Measurements from ENCODE around the gene CST7.

Gene CST7

DNA sequence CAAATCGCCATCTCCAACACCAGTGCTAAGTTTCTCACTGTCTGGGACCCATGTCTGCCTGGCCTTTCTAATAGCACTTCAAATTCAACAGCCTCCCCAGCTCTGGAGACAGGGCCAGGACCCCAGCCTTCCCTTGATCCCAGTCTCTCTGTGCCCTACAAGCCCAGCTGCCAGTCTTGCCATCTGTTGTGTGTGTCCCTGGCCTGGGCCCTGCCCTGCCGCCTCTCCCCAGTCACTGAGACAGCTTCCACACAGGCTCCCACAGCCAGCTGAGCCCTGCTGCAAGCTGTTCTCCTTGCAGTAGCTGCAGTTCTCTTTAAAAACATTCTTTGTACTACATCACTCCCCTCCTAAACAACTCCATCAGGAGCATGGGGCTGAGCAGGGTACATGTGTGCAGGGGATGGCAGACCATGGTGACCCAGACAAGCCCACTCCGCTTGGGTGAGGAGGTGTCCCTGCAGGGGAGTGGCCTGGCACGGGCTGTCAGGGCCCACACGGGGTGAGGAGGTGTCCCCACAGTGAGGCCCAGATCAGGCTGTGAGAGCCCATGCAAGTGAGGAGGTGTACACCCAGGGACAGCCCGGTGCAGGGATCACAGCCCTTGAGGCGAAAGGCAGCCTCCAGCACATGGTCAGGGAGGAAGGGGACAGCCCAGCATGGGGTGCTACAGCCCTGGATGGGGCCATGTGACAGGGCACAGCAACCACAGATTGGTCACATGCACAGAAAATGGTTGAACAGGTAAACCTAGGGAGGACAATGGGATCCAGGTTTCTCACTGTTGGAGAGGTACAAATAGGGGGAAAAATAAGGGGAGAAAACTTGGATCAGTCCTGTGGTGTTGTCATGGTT, 16.2 kb downstream of the CST7 start:
- DNase-seq = peak; percentile 71

DNA sequence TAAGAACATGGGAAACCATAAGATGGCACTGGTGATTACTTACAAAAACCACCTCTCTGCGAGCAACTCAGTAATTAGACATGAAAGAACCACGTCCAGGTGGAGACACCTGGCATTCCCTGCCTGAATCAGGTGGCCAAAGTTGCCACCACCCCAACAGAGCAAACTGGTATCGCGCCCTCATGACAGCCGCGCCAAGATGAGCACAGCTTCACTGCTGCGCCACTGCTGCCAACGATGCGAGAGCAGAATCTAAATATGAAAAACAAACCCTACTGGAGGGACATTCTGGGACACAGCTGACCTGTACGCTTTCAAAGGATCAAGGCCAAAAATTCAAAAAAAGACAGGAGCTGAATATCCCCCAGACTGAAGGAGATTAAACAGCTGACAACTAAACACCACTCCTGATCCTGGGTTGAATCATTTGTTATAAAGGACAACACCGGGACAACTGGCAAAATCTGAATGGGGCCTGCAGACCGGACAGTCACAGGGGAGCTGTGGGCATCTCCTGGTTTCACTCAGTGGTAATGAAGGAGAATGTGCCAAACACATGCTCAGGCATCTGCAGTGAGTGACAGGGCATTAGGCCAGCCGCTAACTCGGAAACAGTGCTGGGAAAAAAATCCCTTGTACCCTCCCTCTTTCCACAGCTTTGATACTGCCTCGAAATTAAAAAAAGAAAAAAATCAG, 17.4 kb downstream of the CST7 start:
- no peak for DNase-seq

DNA sequence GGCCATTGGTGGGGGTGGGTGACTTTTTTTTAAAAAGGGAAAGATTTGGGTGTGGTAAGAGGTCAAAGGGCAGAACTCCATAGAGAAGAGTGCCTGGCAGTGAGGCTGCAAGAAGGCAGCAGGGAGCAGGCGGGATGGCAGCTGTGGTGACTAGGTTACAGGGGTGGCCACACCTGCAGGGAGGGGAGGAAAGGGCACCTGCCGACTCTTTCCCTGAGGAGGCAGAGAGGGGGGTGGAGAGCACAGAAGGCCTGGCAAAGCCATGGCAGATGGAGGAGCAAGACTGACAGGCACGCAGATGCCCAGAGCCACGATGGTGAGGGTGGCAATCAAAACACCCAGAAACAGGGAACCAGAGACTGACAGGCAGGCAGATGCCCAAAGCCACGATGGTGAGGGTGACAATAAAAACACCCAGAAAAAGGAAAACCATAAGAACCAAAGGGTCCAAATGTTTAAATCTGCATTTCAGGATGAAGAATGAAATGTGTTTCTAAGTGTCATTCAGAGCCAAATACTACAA, 19.3 kb downstream of the CST7 start:
- peak; percentile 93 for DNase-seq

DNA sequence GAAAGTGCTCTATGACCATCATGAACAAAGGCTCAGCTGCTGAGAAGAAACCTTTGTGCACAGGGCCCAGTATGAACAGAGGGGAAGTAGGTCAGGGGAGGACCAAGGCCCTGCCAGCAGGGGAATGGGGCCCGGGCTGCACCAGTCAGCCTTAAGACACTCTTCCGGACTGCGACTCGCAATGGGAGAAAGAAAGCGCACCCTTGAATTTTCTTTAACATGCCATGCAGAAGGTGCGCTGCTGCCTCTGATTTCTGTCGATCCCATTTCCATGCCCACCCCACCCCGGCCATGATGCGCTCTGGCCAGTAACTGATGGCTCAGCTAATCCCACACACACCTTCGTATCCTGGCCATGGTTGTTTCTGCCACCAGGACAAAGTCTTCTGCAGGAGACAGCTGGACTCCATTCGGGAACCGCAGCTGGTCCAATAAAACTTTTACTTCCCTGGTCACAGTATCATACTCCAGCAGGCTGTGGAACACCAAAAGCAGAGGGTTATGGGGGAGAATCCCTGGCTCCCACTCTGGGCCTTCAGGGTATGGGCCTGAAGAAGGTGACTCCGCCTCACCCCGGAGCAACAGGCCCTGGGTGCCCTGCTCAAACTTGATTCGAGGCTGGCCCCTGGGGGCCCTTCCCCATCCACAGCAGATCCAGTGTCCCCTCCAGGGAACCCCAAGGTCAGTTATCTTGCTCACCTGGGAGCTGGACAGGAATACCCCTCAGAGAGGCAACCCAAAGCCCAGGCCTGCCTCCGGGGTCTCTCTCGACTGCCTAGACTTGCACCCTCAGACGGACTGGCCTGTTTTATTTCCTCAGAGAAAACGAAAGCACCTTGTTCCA, 20.3 kb downstream of the CST7 start:
- no peak for DNase-seq

DNA sequence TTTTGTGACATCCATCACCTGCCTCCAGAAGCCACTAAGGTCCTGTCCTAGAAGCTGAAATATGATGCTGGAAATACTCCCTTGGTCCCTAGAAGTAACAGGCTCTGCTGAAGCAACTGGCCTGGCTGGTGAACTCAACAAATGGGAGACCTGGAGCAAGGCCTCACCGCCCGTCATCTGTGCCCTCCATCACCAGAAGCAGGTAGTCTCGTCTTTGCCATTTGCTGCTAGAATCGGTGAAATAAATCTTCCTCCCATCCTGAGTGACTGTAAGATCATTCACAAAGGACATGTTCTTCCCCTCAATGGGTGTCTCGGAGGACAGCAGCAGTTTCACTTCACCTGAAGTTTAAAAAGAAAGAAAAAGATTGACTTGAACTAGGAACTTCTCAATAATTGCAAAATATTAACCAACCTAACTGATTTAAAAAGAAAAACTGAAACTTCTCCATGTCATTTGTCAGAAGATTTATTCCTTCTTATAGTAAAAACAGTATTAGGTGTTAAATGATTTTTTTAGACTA, 21.0 kb downstream of the CST7 start:
- no peak for DNase-seq

DNA sequence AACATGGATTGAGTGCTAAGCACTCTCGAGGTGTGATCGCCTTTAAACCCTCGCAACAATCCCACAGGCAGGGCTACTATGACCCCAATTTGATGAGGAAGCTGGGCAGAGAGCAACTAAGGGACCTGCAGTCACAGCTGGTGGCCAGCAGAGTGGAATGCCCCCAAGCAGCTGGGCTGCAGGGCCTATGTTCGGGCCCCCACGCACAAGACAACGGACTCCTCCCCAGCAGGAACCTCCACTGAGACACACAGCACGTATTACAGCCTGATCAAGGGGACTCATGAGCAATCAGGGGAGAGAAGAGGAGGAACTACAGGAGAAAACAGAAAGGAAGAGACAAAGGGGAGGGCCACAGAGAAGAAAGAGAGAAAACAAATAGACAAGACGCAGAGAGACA, 21.7 kb downstream of the CST7 start:
- no peak for DNase-seq

DNA sequence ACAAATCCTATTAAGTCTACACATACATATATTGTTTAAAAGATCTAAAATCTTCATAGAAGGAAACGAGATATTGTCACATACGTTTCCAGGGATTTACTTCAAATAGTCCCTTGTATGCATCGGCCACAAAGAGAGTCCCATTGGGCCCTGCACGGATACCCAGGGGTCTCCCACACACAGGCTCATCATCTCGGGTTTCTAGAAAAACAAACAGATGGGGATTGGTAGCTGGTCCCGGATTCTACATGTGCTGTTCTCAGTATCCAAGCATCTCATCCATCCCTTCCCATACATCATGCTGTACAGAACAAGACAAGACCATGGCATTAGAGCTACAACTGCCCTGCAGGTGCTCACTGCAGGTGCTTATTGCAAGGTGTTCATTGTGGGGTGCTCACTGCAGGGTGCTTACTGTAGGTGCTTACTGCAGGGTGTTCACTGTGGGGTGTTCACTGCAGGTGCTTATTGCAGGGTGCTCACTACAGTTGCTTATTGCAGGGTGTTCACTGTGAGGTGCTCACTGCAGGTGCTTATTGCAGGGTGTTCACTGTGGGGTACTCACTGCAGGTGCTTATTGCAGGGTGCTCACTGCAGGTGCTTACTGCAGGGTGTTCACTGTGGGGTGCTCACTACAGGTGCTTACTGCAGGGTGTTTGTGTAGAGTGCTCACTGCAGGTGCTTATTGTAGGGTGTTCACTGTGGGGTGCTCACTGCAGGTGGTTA, 22.5 kb downstream of the CST7 start:
- DNase-seq = peak; percentile 24

DNA sequence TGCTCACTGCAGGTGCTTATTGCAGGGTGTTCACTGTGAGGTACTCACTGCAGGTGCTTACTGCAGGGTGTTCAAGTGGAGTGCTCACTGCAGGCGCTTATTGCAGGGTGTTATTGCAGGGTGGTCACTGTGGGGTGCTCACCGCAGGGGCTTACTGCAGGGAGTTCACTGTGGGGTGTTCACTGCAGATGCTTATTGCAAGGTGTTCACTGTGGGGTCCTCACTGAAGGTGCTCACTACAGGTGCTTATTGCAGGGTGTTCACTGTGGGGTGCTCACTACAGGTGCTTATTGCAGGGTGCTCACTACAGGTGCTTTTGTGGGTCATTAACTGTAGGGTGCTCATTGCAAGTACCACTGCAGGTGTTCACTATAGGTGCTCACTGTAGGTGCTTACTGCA, 23.3 kb downstream of the CST7 start:
- DNase-seq = no peak

DNA sequence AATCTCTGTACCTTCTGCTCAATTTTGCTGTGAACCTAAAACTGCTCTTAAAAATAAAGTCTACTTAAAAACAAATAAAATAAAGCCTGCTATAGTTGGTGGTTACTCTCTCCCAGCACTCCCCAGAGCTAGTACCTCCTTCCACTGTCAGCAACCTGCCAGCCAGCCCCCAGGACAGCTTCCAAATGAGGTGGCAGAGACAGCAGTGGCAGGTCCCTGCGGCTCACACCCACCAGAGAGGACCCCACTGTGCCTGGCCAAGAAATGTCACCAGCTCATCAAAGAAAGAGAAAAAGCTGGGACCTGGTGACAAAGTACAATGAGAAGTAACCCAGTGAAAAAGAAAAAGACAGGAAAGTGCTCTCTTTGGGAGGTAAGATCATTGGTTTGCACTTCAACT, 28.3 kb downstream of the CST7 start:
- no peak for DNase-seq

DNA sequence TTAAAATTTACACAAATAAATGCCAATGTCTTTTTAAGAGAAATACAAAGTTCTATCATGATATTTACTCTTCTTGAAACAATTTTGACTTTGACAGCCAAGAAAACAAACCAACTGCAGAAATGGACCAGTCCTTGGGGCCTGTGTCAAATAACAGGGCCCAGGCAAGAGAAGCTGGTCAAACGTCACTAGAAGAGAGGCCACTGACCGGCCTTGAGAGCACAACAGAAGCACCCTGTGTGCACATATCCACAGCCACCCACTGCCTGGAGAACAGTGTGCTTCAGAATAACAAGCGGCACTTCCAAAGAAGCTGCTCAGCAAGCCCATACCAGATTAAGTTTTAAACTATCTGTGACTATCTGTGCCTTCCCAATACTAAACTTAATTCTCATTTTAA, 28.7 kb downstream of the CST7 start:
- DNase-seq = no peak

DNA sequence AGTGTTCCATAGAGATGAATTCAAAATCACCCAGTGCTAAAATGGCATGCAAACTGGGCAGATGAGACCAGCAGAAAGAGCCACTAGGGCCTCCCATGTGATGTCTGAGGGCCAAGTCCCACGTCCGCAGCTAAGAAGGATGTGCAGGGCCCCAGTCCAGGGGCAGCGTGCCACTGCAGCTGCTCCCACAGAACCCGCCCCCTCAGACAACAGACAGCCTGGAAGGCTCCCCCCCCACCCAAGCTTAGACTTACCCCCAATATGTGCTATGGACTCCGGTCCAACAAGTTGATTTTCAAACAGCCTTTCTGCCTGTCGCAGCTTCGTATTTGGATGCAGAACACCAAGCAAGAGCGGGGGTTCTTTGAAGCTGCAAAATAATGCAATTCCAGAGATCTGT, 29.4 kb downstream of the CST7 start:
- DNase-seq = no peak

DNA sequence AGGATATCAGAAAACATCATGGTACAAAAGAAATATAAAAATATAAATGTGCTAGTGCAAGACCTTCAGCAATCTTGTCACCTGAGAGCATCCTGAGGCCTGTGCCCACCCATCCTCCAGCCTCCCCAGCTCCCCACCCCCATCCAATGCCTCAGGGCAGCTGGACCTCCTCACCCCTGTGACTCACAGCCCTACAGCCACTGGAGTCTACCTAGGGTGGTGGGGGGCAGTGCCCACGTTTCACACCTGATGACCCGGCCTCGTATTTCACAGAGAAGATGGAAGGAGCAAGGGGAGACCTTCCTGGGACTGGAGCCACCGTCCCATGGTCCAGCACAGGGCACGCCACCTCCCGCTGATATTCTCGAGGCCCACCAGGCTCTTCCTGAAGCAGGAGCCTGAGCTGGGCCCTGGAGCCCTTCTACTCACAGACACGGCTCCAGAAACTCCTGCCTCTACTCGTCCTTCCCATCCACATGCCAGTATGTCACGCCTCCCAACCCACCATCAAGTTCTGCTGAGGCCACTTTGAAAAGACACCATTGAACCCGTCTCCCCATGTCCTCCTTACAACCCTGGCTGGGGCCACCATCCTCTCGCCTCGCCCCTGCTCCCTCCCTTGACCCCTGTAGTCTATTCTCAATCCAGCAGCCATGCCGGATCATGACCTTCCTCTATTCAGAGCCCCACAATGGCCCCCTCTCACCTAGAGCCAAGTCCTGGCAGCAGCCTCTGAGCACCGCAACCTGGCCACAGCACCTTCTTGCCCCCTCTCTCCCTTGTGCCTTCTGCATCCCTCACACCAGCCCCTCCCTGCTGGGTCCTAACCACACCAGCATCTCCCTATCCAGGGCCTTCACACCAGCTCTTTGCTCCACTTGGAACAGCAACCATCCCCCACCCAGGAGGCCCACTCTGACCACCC, 30.2 kb downstream of the CST7 start:
- DNase-seq = no peak

DNA sequence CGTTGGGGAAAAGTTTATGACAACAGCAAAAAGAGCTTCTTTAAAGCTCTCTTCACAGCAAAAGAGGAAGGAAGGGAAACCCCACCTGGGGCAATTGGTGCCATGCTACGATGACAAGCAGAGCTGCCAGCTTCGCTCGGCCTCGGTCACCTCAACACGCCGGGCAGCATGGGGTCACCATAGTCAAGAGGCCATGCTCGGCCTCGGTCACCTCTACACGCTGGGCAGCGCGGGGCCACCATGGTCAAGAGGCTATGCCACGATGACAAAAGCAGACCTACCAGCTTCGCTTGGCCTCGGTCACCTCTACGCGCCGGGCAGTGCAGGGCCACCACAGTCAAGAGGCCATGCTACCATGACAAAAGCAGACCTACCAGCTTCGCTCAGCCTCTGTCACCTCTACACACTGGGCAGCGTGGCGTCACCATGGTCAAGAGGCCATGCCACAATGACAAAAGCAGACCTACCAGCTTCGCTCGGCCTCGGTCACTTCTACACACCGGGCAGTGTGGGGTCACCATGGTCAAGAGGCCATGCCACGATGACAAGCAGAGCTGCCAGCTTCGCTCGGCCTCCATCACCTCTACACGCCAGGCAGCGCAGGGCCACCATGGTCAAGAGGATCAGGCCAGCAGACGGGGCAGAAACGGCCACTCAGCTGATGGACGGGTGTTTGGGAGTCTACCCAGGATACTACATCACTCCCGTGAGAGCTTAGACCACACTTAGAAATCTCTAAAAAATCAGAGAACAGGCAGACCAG, 31.4 kb downstream of the CST7 start:
- DNase-seq = no peak

DNA sequence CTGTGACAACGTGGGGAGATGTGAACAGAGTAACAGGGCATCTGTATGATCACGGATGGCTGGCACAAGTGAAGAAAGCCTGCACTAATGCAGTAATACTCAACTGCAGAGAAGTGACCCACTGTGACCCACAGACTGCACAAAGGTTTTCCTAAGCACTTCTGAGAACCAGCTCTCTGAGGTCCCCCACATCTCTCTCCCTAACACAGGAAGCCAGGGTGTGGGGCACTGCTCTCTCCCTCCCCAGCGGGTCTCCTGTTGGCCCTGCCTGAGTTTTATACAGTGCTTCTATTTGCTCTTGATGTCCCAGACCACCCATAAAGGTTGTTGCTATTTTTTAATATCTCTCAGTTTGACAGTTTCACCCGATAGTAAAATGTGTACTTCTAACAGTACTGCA, 32.2 kb downstream of the CST7 start:
- no peak for DNase-seq

DNA sequence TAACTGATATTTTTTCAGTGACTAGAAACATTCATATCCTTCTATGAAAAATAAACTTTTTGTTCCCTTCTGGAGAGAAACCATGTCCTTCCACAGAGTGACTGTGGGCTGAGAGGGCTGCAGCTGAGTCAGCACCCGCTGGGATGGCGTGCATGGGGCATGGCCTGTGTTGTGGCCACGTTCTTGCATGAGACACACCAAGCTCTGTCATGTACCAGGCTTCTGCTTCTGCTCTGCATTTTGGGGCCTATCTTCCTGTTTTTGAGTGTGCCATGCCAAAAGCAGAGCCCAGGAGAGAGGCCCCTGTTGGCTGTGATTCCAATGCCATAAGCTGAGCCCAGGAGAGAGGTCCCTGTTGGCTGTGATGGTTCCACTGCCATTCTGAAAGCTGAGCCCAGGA, 32.7 kb downstream of the CST7 start:
- DNase-seq = no peak

DNA sequence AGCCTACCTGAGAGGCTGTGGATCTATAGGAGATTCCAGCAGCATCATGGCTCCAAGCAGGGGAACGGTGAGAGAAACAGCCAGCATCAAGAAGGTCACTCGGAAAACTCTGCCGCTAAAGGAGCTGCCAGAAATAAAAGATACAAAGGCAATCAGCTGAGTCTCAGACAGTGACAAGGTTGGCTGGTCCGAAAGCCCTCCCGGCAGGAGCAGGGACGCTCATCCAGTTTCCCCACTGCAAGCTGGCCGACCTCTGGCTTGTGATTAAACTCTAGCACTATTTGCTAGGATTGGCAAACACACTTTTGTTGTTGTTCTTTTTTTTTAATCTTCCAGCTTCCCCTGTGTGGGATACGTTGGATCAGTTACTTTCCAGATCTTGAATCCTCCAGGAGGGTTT, 34.8 kb downstream of the CST7 start:
- DNase-seq = no peak

DNA sequence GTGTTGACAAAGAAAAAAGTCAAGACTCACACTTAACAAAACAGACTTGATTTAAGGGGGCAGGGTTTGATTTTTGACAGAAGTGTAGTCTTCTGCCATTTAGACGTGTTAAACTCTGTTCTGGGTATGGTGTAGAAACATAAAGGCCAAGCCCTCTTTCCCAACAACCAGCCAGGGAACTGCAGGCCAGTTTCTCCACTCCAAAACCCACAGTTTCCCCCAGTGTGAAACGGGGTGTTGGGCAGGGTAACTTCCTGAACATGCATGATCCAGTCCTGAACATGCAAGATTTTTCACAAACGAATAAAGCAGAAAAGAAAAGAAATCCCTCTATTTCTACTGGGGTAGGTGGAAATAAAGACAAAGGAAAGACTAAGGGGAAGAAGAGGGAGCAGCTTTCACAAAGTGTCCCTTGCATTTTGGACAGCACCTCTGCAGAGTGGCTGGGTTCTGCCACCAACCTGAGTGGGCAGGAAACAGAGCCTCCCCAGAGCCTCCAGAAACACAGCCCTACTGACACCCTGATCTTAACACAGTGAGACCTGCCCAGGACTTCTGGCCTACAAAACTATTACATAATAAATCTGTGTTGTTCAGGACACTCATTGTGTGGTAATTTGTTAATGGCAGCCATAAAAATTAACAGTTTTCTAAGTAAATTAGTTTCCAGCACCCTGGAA, 36.0 kb downstream of the CST7 start:
- no peak for DNase-seq

DNA sequence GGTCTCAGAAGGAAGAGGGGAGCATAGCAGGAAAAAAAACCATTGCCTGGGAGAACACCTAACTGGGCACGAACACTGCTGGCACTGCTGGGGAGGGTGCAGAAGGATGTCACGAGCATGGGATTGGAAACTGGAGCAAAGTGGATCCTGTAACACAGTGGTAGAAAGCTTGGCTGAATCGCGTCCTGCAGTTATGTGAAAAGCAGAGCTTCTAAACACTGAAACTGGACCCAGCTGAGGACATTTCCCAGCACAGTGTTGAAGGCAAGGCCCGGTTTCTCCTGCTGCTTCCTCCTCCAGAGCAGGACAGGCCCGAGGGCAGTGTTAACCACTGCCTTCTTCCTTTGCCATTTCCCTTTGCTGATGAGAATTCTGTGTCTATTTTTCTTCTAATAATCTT, 36.7 kb downstream of the CST7 start:
- DNase-seq = no peak

DNA sequence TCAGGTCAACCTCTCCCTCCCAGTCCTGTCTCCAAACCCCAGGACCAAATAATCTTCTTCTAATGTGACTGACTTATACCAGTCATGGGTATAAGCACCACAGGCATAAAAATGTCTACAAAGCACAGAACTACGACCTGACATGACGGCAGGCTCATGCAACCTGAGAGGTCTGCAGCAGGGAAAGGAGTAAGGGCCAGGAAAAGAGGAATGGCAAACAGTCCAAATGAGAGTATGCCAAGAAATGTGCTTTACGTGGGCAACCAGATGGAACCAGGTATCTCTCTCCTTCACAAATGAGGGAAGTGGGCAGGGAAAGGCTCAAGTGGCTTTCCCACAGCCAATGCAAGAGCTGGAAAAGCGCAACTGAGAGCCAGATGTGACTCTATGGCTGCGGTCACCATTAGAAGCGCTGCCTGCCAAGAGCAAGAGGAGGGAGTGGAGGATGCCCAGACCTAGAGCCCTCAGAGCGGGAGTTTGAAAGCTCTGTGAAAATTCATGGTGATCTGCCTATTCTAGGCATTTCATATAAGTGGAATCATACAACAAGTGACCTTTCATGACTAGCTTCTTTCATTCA, 37.5 kb downstream of the CST7 start:
- DNase-seq = no peak

DNA sequence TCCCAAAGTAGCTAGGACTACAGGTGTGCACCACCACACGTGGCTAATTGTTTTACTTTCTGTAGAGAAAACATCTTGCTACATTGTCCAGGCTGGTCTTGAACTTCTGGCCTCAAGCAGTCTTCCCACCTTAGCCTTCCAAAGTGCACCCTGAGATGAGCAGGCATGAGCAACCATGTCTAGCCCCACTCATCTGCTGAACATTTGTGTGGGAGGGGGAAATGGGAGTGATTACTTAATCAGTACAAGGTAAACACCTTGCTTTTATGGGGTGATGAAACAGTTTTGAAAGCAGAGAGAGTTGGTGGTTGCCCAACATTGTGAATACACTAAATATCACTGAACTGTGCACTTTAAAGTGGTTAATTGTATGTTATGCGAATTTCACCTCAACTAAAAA, 38.2 kb downstream of the CST7 start:
- DNase-seq = no peak
